Mesendoderm (in vitro differentiated cells): Measurements from ENCODE around the gene ALDH9A1.
A peak's percentile ranks its signal among the peaks of the same experiment; 100 is the strongest.
"Not testable (repeated sequence)": the region's sequence is repeated elsewhere in the genome, so short reads cannot be mapped to it uniquely, and the experiment has no call there.

ENCODE experiments used
- DNase-seq: peaks from one replicate; pipeline ENCODE4 v3.0.0; 2013
- H2AK5ac ChIP-seq: 2 replicates; pipeline ENCODE4 v1.6.1; 2013; ENCODE audit warnings: low read length, inconsistent platforms
- H2BK120ac ChIP-seq: 2 replicates; pipeline ENCODE4 v1.6.1; 2013; ENCODE audit warnings: low read depth, mild to moderate bottlenecking, low read length, moderate library complexity, mixed read lengths
- H2BK15ac ChIP-seq: replicated peaks from 2 replicates; pipeline ENCODE4 v1.6.1; 2013; ENCODE audit warnings: low read depth, mild to moderate bottlenecking, moderate library complexity
- H2BK5ac ChIP-seq: 2 replicates; pipeline ENCODE4 v1.6.1; 2013; ENCODE audit warnings: low read length, inconsistent platforms
- H3K18ac ChIP-seq: 2 replicates; pipeline ENCODE4 v1.6.1; 2013; ENCODE audit warnings: mild to moderate bottlenecking, low read length, mixed read lengths
- H3K23ac ChIP-seq: one replicate; pipeline ENCODE4 v1.6.1; 2013; ENCODE audit warnings: low read length
- H3K27ac ChIP-seq: 2 replicates; pipeline ENCODE4 v1.5.1; 2013; ENCODE audit warnings: low read depth, mild to moderate bottlenecking, inconsistent platforms, low read length, moderate library complexity
- H3K27me3 ChIP-seq: 2 replicates; pipeline ENCODE4 v1.6.1; 2013; ENCODE audit warnings: low read length, control low read depth, mild to moderate bottlenecking, inconsistent platforms; ENCODE audit not compliant: insufficient read depth, poor library complexity
- H3K36me3 ChIP-seq: 2 replicates; pipeline ENCODE4 v1.6.1; 2013; ENCODE audit warnings: low read length, inconsistent platforms; ENCODE audit not compliant: control insufficient read depth, insufficient read depth
- H3K4ac ChIP-seq: one replicate; pipeline ENCODE4 v1.6.1; 2013; ENCODE audit warnings: low read depth, mild to moderate bottlenecking, low read length, moderate library complexity
- H3K4me1 ChIP-seq: 2 replicates; pipeline ENCODE4 v1.6.1; 2013; ENCODE audit warnings: low read depth, low read length, inconsistent platforms; ENCODE audit not compliant: control insufficient read depth
- H3K4me2 ChIP-seq: 2 replicates; pipeline ENCODE4 v1.6.1; 2013; ENCODE audit warnings: low read length
- H3K4me3 ChIP-seq: 2 replicates; pipeline ENCODE4 v1.5.1; 2013; ENCODE audit warnings: mild to moderate bottlenecking, low read length
- H3K56ac ChIP-seq: one replicate; pipeline ENCODE4 v1.6.1; 2013; ENCODE audit warnings: low read length
- H3K79me1 ChIP-seq: 2 replicates; pipeline ENCODE4 v1.6.1; 2013; ENCODE audit warnings: low read length, inconsistent platforms
- H3K79me2 ChIP-seq: 2 replicates; pipeline ENCODE4 v1.6.1; 2013; ENCODE audit warnings: mild to moderate bottlenecking, low read length; ENCODE audit not compliant: control insufficient read depth, insufficient read depth
- H3K9ac ChIP-seq: 2 replicates; pipeline ENCODE4 v1.6.1; 2013; ENCODE audit warnings: low read length, inconsistent platforms
- H4K5ac ChIP-seq: one replicate; pipeline ENCODE4 v1.6.1; 2013; ENCODE audit warnings: low read length
- H4K8ac ChIP-seq: one replicate; pipeline ENCODE4 v1.6.1; 2013; ENCODE audit warnings: low read depth, mild to moderate bottlenecking, control low read depth, low read length, moderate library complexity
- WGBS: extraction: QIAGEN DNeasy Blood & Tissue Kit; methylation state at CpG from one replicate; pipeline ENCODE4 v1.1.7; 2013; ENCODE audit warnings: low lambda C conversion rate, missing lambda C conversion rate; ENCODE audit not compliant: insufficient coverage; ENCODE audit errors: extremely low coverage; 5-methylcytosine and 5-hydroxymethylcytosine counted together

The ALDH9A1 gene

GRCh38 chr1:165641231-165641987 is 57.0 kb downstream of the ALDH9A1 start:
- H3K27ac ChIP-seq, result no peak overlapping the region
- no peak overlapping the region for H3K18ac ChIP-seq
- no peak overlapping the region for H3K4ac ChIP-seq
- H2AK5ac ChIP-seq, result no peak overlapping the region
- H3K36me3 ChIP-seq, result no peaks in the 10 kb centered on the region
- no CpG with 5 or more reads among the region's 2 CpGs for WGBS
- no peak overlapping the region for H3K4me2 ChIP-seq
- H2BK15ac ChIP-seq, result no peak overlapping the region
- no peaks in the 10 kb centered on the region for H3K79me2 ChIP-seq
- H4K8ac ChIP-seq, result no peak overlapping the region
- H3K4me1 ChIP-seq, result no peaks in the 10 kb centered on the region
- DNase-seq, result no peak
- no peak overlapping the region for H3K4me3 ChIP-seq
- no peak overlapping the region for H2BK5ac ChIP-seq
- H3K56ac ChIP-seq, result no peak overlapping the region
- no peak overlapping the region for H2BK120ac ChIP-seq
- H4K5ac ChIP-seq, result no peak overlapping the region
- H3K23ac ChIP-seq, result no peak overlapping the region
- H3K79me1 ChIP-seq, result peaks cover 12% of the 10 kb centered on the region
- H3K9ac ChIP-seq, result no peak overlapping the region
- H3K27me3 ChIP-seq, result no peaks in the 10 kb centered on the region

- Histone ChIP-seq H3K4me3 (no peak overlapping the region), H3K27ac (no peak overlapping the region), H3K4ac (no peak overlapping the region), H3K56ac (no peak overlapping the region), H3K36me3 (no peaks in the 10 kb centered on the region), H3K79me1 (peaks cover 14% of the 10 kb centered on the region), H3K4me1 (no peaks in the 10 kb centered on the region), H3K18ac (no peak overlapping the region), H2BK15ac (no peak overlapping the region), H3K9ac (no peak overlapping the region), H2BK5ac (no peak overlapping the region), H3K23ac (no peak overlapping the region), H4K5ac (no peak overlapping the region), H2AK5ac (no peak overlapping the region), H2BK120ac (no peak overlapping the region), H3K27me3 (no peaks in the 10 kb centered on the region), H3K4me2 (no peak overlapping the region), H4K8ac (no peak overlapping the region), H3K79me2 (no peaks in the 10 kb centered on the region)
- no peak for DNase-seq
- no CpG with 5 or more reads among the region's 1 CpG for WGBS
These were observed 58.3 kb downstream of the ALDH9A1 start for GRCh38 chr1:165639821-165640623.

GRCh38 chr1:165638211-165638610 is 60.2 kb downstream of the ALDH9A1 start:
- H2BK120ac ChIP-seq, result not testable (repeated sequence)

GRCh38 chr1:165637427-165637826 is 60.9 kb downstream of the ALDH9A1 start:
- no CpG with 5 or more reads among the region's 1 CpG for WGBS
- H3K27ac ChIP-seq, result no peak overlapping the region

More at GRCh38 chr1:165638211-165638610, 60.2 kb downstream of the ALDH9A1 start:
- H3K79me1 ChIP-seq, result peaks cover 15% of the 10 kb centered on the region
- H3K18ac ChIP-seq, H3K4ac ChIP-seq, H4K8ac ChIP-seq, H4K5ac ChIP-seq, H3K9ac ChIP-seq, H2AK5ac ChIP-seq, H3K4me2 ChIP-seq, H3K36me3 ChIP-seq, H3K4me3 ChIP-seq, H2BK15ac ChIP-seq, H3K23ac ChIP-seq, DNase-seq, H3K79me2 ChIP-seq, H2BK5ac ChIP-seq, H3K56ac ChIP-seq, H3K27me3 ChIP-seq, H3K27ac ChIP-seq, H3K4me1 ChIP-seq: not testable (repeated sequence)
- WGBS, result no CpG with 5 or more reads among the region's 7 CpGs

GRCh38 chr1:165635823-165636222 is 62.5 kb downstream of the ALDH9A1 start:
- H4K5ac ChIP-seq, result no peak overlapping the region
- peaks cover 13% of the 10 kb centered on the region for H3K79me1 ChIP-seq
- H3K79me2 ChIP-seq, result no peaks in the 10 kb centered on the region
- no peaks in the 10 kb centered on the region for H3K4me1 ChIP-seq
- no peak overlapping the region for H2BK120ac ChIP-seq
- H3K4me3 ChIP-seq, result no peak overlapping the region
- DNase-seq, result no peak
- H3K9ac ChIP-seq, result no peak overlapping the region
- WGBS, result no CpG with 5 or more reads among the region's 2 CpGs
- H2BK5ac ChIP-seq, result no peak overlapping the region
- no peaks in the 10 kb centered on the region for H3K36me3 ChIP-seq
- no peak overlapping the region for H3K23ac ChIP-seq
- H3K4me2 ChIP-seq, result no peak overlapping the region
- H3K27ac ChIP-seq, result no peak overlapping the region
- H3K56ac ChIP-seq, result no peak overlapping the region
- no peak overlapping the region for H3K4ac ChIP-seq
- no peak overlapping the region for H4K8ac ChIP-seq
- H3K18ac ChIP-seq, result no peak overlapping the region
- no peak overlapping the region for H2BK15ac ChIP-seq
- no peaks in the 10 kb centered on the region for H3K27me3 ChIP-seq
- no peak overlapping the region for H2AK5ac ChIP-seq

More at GRCh38 chr1:165637427-165637826, 60.9 kb downstream of the ALDH9A1 start:
- H3K4ac ChIP-seq, result no peak overlapping the region
- H3K9ac ChIP-seq, result no peak overlapping the region
- H3K79me1 ChIP-seq, result peaks cover 15% of the 10 kb centered on the region
- no peak overlapping the region for H2AK5ac ChIP-seq
- no peak overlapping the region for H3K4me3 ChIP-seq
- H2BK15ac ChIP-seq, result no peak overlapping the region
- no peak overlapping the region for H3K18ac ChIP-seq
- no peak overlapping the region for H3K4me2 ChIP-seq
- peak; percentile 21 for DNase-seq
- H3K23ac ChIP-seq, result no peak overlapping the region
- no peak overlapping the region for H4K5ac ChIP-seq
- no peak overlapping the region for H4K8ac ChIP-seq
- H3K36me3 ChIP-seq, result no peaks in the 10 kb centered on the region
- H3K79me2 ChIP-seq, result no peaks in the 10 kb centered on the region
- H3K56ac ChIP-seq, result no peak overlapping the region
- H2BK120ac ChIP-seq, result no peak overlapping the region
- H2BK5ac ChIP-seq, result no peak overlapping the region
- H3K27me3 ChIP-seq, result no peaks in the 10 kb centered on the region
- H3K4me1 ChIP-seq, result no peaks in the 10 kb centered on the region
